SK-N-SH (cell line): ENCODE results near the gene ZNHIT3.
"Not testable (repeated sequence)": the region's sequence is repeated elsewhere in the genome, so short reads cannot be mapped to it uniquely, and the experiment has no call there.

Experiments used
- POLR2AphosphoS5 ChIP-seq: IDR thresholded peaks from 2 replicates; pipeline ENCODE4 v1.6.1; 2012; ENCODE audit warnings: low read depth, low read length
- YY1 ChIP-seq: IDR thresholded peaks from 2 replicates; pipeline ENCODE4 v1.4.0; 2012; ENCODE audit warnings: low read depth, mild to moderate bottlenecking

GRCh38 chr17:36484021-36484420, 2.5 kb upstream of the ZNHIT3 start:
- TF ChIP-seq YY1, POLR2AphosphoS5: not testable (repeated sequence)
